Nephron progenitor cell (in vitro differentiated cells): Measurements from ENCODE around the gene ENDOD1.

Experiments used
- DNase-seq: peaks from one replicate; pipeline ENCODE4 v3.0.0; 2021
- H3K27ac Mint-ChIP-seq: 2 replicates; pipeline ENCODE4 v1.8.0; 2021; ENCODE audit warnings: mild to moderate bottlenecking, moderate library complexity, mixed read lengths
- H3K27me3 Mint-ChIP-seq: 2 replicates; pipeline ENCODE4 v1.8.0; 2021; ENCODE audit warnings: mild to moderate bottlenecking, low read depth, mixed read lengths; ENCODE audit not compliant: poor library complexity
- H3K36me3 Mint-ChIP-seq: 2 replicates; pipeline ENCODE4 v1.8.0; 2021; ENCODE audit warnings: low read depth, mixed read lengths
- H3K4me1 Mint-ChIP-seq: 2 replicates; pipeline ENCODE4 v1.8.0; 2021; ENCODE audit warnings: mixed read lengths
- H3K4me3 Mint-ChIP-seq: 2 replicates; pipeline ENCODE4 v1.8.0; 2021; ENCODE audit warnings: mild to moderate bottlenecking, moderate library complexity, mixed read lengths
- H3K9me3 Mint-ChIP-seq: 2 replicates; pipeline ENCODE4 v1.8.0; 2021; ENCODE audit warnings: mild to moderate bottlenecking, moderate library complexity, mixed read lengths
- TF ChIP-seq, protein P1 (sequence below): fragments of 200-600 bp; sonication (generic); IDR thresholded peaks from 2 replicates; pipeline ENCODE4 v1.5.0; 2021; ENCODE audit warnings: antibody characterized with exemption

The ENDOD1 gene

DNA sequence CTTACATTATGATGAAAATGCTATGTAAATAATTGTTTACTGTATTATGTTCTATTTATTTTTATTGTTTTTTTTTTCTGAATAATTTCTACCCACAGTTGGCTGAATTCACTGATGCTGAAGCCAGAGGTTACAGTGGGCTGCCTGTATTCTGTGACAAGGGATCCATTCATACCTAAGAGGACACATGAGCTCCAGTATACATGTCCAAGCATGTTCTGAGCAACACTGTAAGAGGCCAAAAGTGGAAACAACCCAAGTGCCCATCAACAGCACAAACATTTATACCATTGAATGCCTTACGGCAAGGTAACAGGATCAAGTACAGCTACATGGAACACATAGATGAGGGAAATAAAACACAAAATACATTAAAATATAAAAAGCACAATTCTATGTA, 24.3 kb upstream of the ENDOD1 start:
- no peak overlapping the region for H3K27ac Mint-ChIP-seq
- peaks cover 22% of the 10 kb centered on the region for H3K4me1 Mint-ChIP-seq

DNA sequence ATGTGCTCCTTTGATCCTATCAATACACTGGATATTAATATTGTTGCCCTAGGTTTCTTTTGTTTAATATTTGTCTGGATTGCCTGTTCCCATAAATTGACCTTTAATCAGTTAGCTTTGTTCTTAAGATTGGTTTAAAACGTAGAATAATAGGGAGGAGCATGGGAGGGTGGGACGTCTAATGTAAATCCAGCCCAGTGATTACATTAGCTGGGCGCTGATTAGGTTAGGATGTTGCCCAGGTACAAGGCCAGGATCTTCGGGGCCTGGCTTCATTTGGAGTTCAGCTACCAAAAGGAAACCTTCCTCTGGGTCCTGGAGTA, 23.0 kb upstream of the ENDOD1 start, which contains the start of gene SRSF8:
SRSF8 (plus strand) TSS at position 204 of the 323 bp plus-strand sequence. CDS start 308 bp downstream, outside the sequence.
- Mint-ChIP-seq H3K27me3 (peaks cover 15% of the 10 kb centered on the region), H3K4me1 (peaks cover 22% of the 10 kb centered on the region), H3K4me3 (peak within 1 kb of the TSS; percentile 97), H3K9me3 (no peaks in the 10 kb centered on the region), H3K36me3 (peaks cover 6% of the 10 kb centered on the region), H3K27ac (peak within 1 kb of the TSS; percentile 95)
- DNase-seq: no peak
- TF ChIP-seq, protein P1, sequence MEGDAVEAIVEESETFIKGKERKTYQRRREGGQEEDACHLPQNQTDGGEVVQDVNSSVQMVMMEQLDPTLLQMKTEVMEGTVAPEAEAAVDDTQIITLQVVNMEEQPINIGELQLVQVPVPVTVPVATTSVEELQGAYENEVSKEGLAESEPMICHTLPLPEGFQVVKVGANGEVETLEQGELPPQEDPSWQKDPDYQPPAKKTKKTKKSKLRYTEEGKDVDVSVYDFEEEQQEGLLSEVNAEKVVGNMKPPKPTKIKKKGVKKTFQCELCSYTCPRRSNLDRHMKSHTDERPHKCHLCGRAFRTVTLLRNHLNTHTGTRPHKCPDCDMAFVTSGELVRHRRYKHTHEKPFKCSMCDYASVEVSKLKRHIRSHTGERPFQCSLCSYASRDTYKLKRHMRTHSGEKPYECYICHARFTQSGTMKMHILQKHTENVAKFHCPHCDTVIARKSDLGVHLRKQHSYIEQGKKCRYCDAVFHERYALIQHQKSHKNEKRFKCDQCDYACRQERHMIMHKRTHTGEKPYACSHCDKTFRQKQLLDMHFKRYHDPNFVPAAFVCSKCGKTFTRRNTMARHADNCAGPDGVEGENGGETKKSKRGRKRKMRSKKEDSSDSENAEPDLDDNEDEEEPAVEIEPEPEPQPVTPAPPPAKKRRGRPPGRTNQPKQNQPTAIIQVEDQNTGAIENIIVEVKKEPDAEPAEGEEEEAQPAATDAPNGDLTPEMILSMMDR: no peak

More for the DNA sequence above, 24.3 kb upstream of the ENDOD1 start:
- Mint-ChIP-seq H3K36me3 (peaks cover under 1% of the 10 kb centered on the region), H3K4me3 (no peak overlapping the region), H3K9me3 (no peaks in the 10 kb centered on the region), H3K27me3 (peaks cover 24% of the 10 kb centered on the region)
- no peak for DNase-seq
- TF ChIP-seq, protein P1: no peak

DNA sequence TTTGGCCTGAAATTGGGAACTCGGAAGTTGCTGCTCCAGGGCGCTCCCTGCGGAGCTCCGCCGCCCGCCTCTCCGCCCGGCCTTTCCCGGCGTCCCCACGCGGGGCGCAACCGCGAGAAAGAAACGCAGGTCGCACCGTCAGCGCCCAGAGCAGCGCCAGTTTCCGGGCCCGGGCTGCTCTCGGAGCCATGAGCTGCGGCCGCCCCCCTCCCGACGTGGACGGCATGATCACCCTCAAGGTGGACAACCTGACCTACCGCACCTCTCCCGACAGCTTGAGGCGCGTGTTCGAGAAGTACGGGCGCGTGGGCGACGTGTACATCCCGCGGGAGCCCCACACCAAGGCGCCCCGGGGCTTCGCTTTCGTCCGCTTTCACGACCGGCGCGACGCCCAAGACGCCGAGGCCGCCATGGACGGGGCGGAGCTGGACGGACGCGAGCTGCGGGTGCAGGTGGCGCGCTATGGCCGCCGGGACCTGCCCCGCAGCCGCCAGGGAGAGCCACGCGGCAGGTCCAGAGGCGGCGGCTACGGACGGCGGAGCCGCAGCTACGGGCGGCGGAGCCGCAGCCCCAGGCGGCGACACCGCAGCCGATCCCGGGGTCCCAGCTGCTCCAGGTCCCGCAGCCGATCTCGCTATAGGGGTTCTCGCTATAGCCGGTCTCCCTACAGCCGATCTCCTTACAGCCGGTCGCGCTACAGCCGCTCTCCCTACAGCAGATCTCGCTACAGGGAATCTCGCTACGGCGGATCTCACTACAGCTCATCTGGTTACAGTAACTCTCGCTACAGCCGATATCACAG, 22.4 kb upstream of the ENDOD1 start:
- no peaks in the 10 kb centered on the region for H3K9me3 Mint-ChIP-seq
- DNase-seq: peak; percentile 81
- peak overlapping the region; percentile 97 for H3K4me3 Mint-ChIP-seq
- peaks cover 6% of the 10 kb centered on the region for H3K36me3 Mint-ChIP-seq
- H3K27me3 Mint-ChIP-seq: peaks cover 9% of the 10 kb centered on the region
- peaks cover 22% of the 10 kb centered on the region for H3K4me1 Mint-ChIP-seq
- peak overlapping the region; percentile 95 for H3K27ac Mint-ChIP-seq
- TF ChIP-seq, protein P1: peak; percentile 37

DNA sequence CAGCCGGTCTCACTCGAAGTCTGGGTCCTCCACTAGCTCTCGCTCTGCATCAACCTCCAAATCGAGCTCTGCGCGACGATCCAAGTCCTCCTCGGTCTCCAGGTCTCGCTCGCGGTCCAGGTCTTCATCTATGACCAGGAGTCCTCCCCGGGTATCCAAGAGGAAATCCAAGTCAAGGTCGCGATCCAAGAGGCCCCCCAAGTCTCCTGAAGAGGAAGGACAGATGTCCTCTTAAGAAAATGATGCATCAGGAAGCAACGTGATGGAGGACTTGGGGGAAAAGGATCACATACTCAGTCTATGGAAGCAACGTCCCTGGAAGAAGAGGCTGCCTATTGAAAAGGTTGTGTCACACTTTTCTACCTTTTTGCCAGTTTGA, 21.8 kb upstream of the ENDOD1 start:
- Mint-ChIP-seq H3K9me3 (no peaks in the 10 kb centered on the region), H3K27me3 (peaks cover 6% of the 10 kb centered on the region), H3K27ac (peak overlapping the region; percentile 95), H3K4me1 (peaks cover 22% of the 10 kb centered on the region), H3K4me3 (peak overlapping the region; percentile 97), H3K36me3 (peaks cover 6% of the 10 kb centered on the region)
- TF ChIP-seq, protein P1: no peak
- no peak for DNase-seq

DNA sequence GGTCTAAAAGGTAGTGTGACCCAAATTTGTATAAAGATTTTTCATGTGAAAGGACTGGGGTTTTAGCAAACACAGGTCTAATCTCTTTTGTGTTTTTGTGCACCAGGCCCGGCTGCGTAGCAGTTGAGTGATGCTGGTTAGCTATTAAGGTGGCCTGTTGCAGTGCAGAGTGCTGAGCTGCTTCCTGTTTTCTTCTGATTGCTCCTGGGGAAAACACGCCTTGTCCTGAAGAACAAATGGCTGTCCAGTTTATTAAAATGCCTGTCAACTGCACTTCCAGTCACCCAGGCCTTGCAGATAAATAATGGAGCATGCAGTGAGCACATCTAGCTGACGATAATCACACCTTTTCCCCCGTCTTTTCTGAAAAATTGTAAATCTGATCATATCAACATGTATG, 21.1 kb upstream of the ENDOD1 start:
- DNase-seq: peak; percentile 41
- peaks cover 6% of the 10 kb centered on the region for H3K36me3 Mint-ChIP-seq
- H3K4me3 Mint-ChIP-seq: peak overlapping the region; percentile 97
- peak overlapping the region; percentile 68 for H3K27ac Mint-ChIP-seq
- peaks cover 3% of the 10 kb centered on the region for H3K27me3 Mint-ChIP-seq
- H3K9me3 Mint-ChIP-seq: no peaks in the 10 kb centered on the region
- peaks cover 22% of the 10 kb centered on the region for H3K4me1 Mint-ChIP-seq
- TF ChIP-seq, protein P1: no peak

DNA sequence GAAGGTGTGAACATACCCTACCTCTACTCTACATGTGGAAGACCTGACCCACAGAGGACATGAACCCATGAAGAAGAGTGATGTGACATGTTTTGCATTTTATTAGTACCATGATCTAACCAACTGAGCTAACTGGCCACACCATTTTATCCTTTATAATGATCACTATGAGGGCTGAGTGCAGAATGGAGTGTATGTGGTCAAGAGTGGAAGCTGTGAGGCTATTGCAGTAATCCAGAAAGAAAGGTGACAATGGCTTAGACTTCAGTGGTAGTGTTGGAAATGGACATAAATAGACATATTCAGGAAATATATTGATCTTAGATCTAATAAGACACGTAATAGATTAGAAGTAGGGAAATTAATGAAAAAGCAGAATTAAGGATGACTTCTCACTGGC, 19.2 kb upstream of the ENDOD1 start:
- no peak for DNase-seq
- H3K27me3 Mint-ChIP-seq: peaks cover 11% of the 10 kb centered on the region
- H3K4me1 Mint-ChIP-seq: peaks cover 22% of the 10 kb centered on the region
- H3K36me3 Mint-ChIP-seq: peaks cover 6% of the 10 kb centered on the region
- no peak overlapping the region for H3K27ac Mint-ChIP-seq
- TF ChIP-seq, protein P1: no peak
- no peaks in the 10 kb centered on the region for H3K9me3 Mint-ChIP-seq
- no peak overlapping the region for H3K4me3 Mint-ChIP-seq
